Measurements from ENCODE around the gene MEFV.

DNA sequence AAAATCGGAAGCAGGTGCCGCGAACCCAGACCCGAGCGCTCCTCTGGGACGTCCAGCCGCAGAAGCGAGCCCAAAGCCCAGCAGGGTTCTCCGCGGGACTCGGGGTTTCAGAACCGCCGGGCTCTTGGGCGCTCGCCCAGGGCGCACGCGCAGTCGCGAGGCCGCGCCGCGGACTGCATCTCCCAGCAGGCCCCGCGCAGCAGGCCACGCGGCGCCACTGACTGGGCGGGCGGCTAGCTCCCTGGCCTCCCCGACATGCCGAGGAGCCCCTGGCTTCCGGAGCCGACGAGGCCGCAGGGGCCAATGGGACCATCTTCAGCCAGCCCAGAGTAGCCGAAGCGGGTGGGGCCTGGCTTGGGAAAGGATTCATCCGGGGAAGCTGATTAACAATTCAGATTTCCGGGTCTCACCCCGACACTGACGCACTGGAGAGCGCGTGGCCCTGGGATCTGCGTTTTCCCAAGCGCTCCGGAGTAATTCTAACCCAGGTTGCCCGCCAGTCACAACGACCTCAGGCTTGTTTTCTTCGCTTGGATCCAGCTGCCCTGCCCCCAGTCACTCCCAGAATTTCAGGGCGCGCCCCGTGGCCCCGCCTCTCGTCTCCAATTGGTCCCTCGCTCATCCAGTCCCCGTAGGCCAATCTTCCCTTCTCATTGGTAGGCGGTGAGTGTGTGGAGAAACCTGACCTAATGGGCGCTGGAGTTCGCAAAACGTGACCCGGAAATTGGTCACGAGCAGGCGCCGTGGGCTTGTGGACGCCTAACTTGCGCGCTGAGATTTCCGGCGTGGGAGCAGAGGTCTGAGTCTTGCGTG lies 26.5 kb upstream of the MEFV start, which contains the start of gene ZNF263:
- TF ChIP-seq, protein P1, sequence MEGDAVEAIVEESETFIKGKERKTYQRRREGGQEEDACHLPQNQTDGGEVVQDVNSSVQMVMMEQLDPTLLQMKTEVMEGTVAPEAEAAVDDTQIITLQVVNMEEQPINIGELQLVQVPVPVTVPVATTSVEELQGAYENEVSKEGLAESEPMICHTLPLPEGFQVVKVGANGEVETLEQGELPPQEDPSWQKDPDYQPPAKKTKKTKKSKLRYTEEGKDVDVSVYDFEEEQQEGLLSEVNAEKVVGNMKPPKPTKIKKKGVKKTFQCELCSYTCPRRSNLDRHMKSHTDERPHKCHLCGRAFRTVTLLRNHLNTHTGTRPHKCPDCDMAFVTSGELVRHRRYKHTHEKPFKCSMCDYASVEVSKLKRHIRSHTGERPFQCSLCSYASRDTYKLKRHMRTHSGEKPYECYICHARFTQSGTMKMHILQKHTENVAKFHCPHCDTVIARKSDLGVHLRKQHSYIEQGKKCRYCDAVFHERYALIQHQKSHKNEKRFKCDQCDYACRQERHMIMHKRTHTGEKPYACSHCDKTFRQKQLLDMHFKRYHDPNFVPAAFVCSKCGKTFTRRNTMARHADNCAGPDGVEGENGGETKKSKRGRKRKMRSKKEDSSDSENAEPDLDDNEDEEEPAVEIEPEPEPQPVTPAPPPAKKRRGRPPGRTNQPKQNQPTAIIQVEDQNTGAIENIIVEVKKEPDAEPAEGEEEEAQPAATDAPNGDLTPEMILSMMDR (conservative IDR thresholded peaks at IDR 0.05; ENCODE audit: low read depth, low read length) = no peak
- TF ChIP-seq POLR2A (IDR thresholded peaks at IDR 0.05; ENCODE audit: low read depth, low read length) = peak; percentile 87
- TF ChIP-seq MAFK (IDR thresholded peaks at IDR 0.05; ENCODE audit: low read depth, low read length) = 0 out of 2 replicates have a peak, but pooled peaks have one; percentile 29
- peak; percentile 24; the same call in 1 of the 2 replicates for TF ChIP-seq CEBPB (IDR thresholded peaks at IDR 0.05; ENCODE audit: low read depth, low read length)
- peak; percentile 83; the same call in 1 of the 2 replicates for TF ChIP-seq MXI1 (IDR thresholded peaks at IDR 0.05; ENCODE audit: borderline replicate concordance, low read depth, low read length)
- TF ChIP-seq, protein P2, sequence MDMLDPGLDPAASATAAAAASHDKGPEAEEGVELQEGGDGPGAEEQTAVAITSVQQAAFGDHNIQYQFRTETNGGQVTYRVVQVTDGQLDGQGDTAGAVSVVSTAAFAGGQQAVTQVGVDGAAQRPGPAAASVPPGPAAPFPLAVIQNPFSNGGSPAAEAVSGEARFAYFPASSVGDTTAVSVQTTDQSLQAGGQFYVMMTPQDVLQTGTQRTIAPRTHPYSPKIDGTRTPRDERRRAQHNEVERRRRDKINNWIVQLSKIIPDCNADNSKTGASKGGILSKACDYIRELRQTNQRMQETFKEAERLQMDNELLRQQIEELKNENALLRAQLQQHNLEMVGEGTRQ (IDR thresholded peaks at IDR 0.05; ENCODE audit: low read depth, low read length) = peak; percentile 93
- TF ChIP-seq RCOR1 (IDR thresholded peaks at IDR 0.05; ENCODE audit: insufficient replicate concordance, low read length) = no peak
- TF ChIP-seq SMC3 (IDR thresholded peaks at IDR 0.05; ENCODE audit: low read depth, low read length) = no peak; the same call in 1 of the 2 replicates
- TF ChIP-seq MAZ (IDR thresholded peaks at IDR 0.05; ENCODE audit: borderline replicate concordance, low read depth, low read length) = peak; percentile 59; the same call in 1 of the 2 replicates
- TF ChIP-seq, protein P3, sequence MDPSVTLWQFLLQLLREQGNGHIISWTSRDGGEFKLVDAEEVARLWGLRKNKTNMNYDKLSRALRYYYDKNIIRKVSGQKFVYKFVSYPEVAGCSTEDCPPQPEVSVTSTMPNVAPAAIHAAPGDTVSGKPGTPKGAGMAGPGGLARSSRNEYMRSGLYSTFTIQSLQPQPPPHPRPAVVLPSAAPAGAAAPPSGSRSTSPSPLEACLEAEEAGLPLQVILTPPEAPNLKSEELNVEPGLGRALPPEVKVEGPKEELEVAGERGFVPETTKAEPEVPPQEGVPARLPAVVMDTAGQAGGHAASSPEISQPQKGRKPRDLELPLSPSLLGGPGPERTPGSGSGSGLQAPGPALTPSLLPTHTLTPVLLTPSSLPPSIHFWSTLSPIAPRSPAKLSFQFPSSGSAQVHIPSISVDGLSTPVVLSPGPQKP (IDR thresholded peaks at IDR 0.05; ENCODE audit: borderline replicate concordance, low read depth, low read length) = no peak
- no peak for TF ChIP-seq CHD1 (IDR thresholded peaks at IDR 0.05; ENCODE audit: low read depth, low read length)

Data from IMR-90 (cell line).